ENCODE data around the gene NPDC1. TPM values are rescaled to one million over a fixed set of nuclear protein-coding genes. Genes with fewer than 3 reads are reported as not detected.

Gene NPDC1
- total and polyA plus RNA-seq, 2 of the 8 experiments (the other 6 are each of a cell fraction or from before 2014, with no cell fraction given) = 26.2 to 44.1 TPM

- H2BK15ac ChIP-seq (ENCODE audit: low read length) = no peak overlapping the region
- H3K36me3 ChIP-seq (ENCODE audit: control insufficient read depth in 2 of 4, insufficient read depth in 4 of 4, low read length in 3 of 4) = no peaks in the 10 kb centered on the region
- H3K9me3 ChIP-seq (ENCODE audit: insufficient read depth in 2 of 2, low read depth in 1 of 2, low read length in 1 of 2) = no peaks in the 10 kb centered on the region
- no peak for FAIRE-seq
- POLR2A ChIA-PET (ENCODE audit: partially characterized antibody) = interaction anchor here (0.7 to 1.5 kb wide), 6 partner anchors 10 to 155 kb away, joined by 3 to 7 read pairs (median 4); no protein-coding TSS in a partner anchor
- 58% methylated on average over 50 of the region's 55 CpGs; no CpG with 5 or more reads in 1 of the 2 experiments for WGBS, 2 experiments (ENCODE audit: extremely low coverage in 1 of 2, insufficient coverage in 1 of 2, insufficient read length in 1 of 2, insufficient replicate concordance in 2 of 2, low coverage in 1 of 2, low lambda C conversion rate in 2 of 2, missing lambda C conversion rate in 1 of 2)
- H3K79me1 ChIP-seq (ENCODE audit: low read depth, low read length) = peaks cover 2% of the 10 kb centered on the region; the same call in 1 of the 2 replicates
- H3K4me3 ChIP-seq (ENCODE audit: extremely low read depth in 1 of 4, insufficient read depth in 2 of 4, low read depth in 3 of 4, low read length in 4 of 4) = no peak overlapping the region
- no peak overlapping the region for H2AFZ ChIP-seq (ENCODE audit: low read length)
- 0 out of 2 replicates have a peak, but pooled peaks cover under 1% of the 10 kb centered on the region for H3K23me2 ChIP-seq (ENCODE audit: low read depth, low read length)
- no peak overlapping the region for H2AK5ac ChIP-seq (ENCODE audit: low read depth, low read length)
- no peak overlapping the region for H3K27ac ChIP-seq (ENCODE audit: low read depth, low read length)
- H4K20me1 ChIP-seq (replicated peaks in 1 of 2; ENCODE audit: control insufficient read depth in 1 of 2, insufficient read depth in 2 of 2, low read length in 2 of 2) = peaks cover 21% of the 10 kb centered on the region in 2 experiments
- CTCF ChIA-PET (ENCODE audit: partially characterized antibody) = interaction anchor here (0.6 to 13.5 kb wide), 41 partner anchors 6 to 767 kb away, joined by 3 to 291 read pairs (median 4); partner anchors contain the start of genes ABCA2, ENTPD2, FUT7 and GRIN1
- H3K4me2 ChIP-seq (ENCODE audit: insufficient read depth in 1 of 2, low read depth in 2 of 2, low read length in 2 of 2) = no peak overlapping the region
- H3K79me2 ChIP-seq (ENCODE audit: control insufficient read depth in 1 of 2, insufficient read depth in 2 of 2, low read length in 2 of 2) = no peaks in the 10 kb centered on the region
- no peak overlapping the region for H2BK120ac ChIP-seq (replicated peaks; ENCODE audit: low read depth, low read length)
- H3K4ac ChIP-seq (replicated peaks; ENCODE audit: insufficient read length, low read depth, low read length) = no peak overlapping the region
- H3K27me3 ChIP-seq (replicated peaks in 1 of 4; ENCODE audit: control insufficient read depth in 3 of 4, extremely low read depth in 1 of 4, insufficient read depth in 3 of 4, low read length in 3 of 4) = peaks cover 0 to 8% (median 2%) of the 10 kb centered on the region in 4 experiments; a peak in 5 of 7 replicates
- peak in 1 of 2 experiments; percentile 95 for DNase-seq (ENCODE audit: low read depth in 1 of 2, low spot score in 2 of 2)
- H3K14ac ChIP-seq (ENCODE audit: insufficient read length) = no peak overlapping the region
- no peak overlapping the region for H2BK5ac ChIP-seq (ENCODE audit: low read depth, low read length)
- no peak overlapping the region for H2BK12ac ChIP-seq (ENCODE audit: low read depth, low read length)
- no peak overlapping the region for H3K23ac ChIP-seq (ENCODE audit: insufficient read length)
- H3K4me1 ChIP-seq (replicated peaks in 1 of 4; ENCODE audit: control insufficient read depth in 3 of 4, insufficient read depth in 4 of 4, low read length in 3 of 4) = peaks cover 0 to 13% (median 7%) of the 10 kb centered on the region in 4 experiments; a peak in 5 of 7 replicates
- H3K56ac ChIP-seq (replicated peaks; ENCODE audit: insufficient read length, low read depth, low read length) = no peak overlapping the region
- no peak overlapping the region for H4K8ac ChIP-seq (ENCODE audit: extremely low read depth, insufficient read depth, low read length)
- H4K91ac ChIP-seq (replicated peaks; ENCODE audit: insufficient read length, low read length) = no peak overlapping the region
- H4K5ac ChIP-seq (ENCODE audit: insufficient read length, low read depth, low read length) = no peak overlapping the region
- H3K9ac ChIP-seq (replicated peaks in 1 of 4; ENCODE audit: extremely low read depth in 1 of 4, low read depth in 3 of 4, low read length in 3 of 4) = no peak overlapping the region; a peak in 1 of 7 replicates
- H3K18ac ChIP-seq (ENCODE audit: extremely low read depth, low read length) = peak overlapping the region; percentile 60; the same call in 1 of the 2 replicates
- no peak overlapping the region for H2BK20ac ChIP-seq (ENCODE audit: low read length)
- TF ChIP-seq CREB1 (IDR thresholded peaks at IDR 0.05) (peak; percentile 79), MAX (IDR thresholded peaks at IDR 0.05) (peak; percentile 65; the same call in 1 of the 2 replicates), E2F6 (IDR thresholded peaks at IDR 0.05) (peak; percentile 80), MAFK (IDR thresholded peaks at IDR 0.05; ENCODE audit: low read depth, low read length) (no peak), POU5F1 (IDR thresholded peaks at IDR 0.05; ENCODE audit: low read depth, low read length) (no peak), YY1 (IDR thresholded peaks at IDR 0.05; ENCODE audit: low read depth, low read length) (peak; percentile 27; the same call in 1 of the 2 replicates), CTCF (IDR thresholded peaks at IDR 0.05; ENCODE audit: control extremely low read depth in 1 of 3, insufficient read depth in 1 of 3, low read depth in 1 of 3, low read length in 3 of 3) (peak in 2 of 3 experiments; percentile 88 to 95; a peak in 3 of 4 replicates)
Observed at GRCh38 chr9:137064027-137064879, 18.3 kb upstream of the NPDC1 start.
